Measurements from ENCODE around the gene CYGB.

CYGB gene

GRCh38 chr17:76550712-76551615, 13.5 kb upstream of the CYGB start:
- in situ Hi-C loops (cut with HindIII; ENCODE audit: low sequenced_read_pairs), result no loop called here

- in situ Hi-C loops (cut with HindIII; ENCODE audit: low sequenced_read_pairs), result no loop called here
These were observed 12.0 kb upstream of the CYGB start for GRCh38 chr17:76549539-76549938.

GRCh38 chr17:76549215-76549518, 11.7 kb upstream of the CYGB start:
- in situ Hi-C loops (cut with HindIII; ENCODE audit: low sequenced_read_pairs), result no loop called here

- in situ Hi-C loops (cut with HindIII; ENCODE audit: low sequenced_read_pairs), result no loop called here
These were observed 11.1 kb upstream of the CYGB start for GRCh38 chr17:76548378-76549214.

GRCh38 chr17:76547642-76548202, 10.2 kb upstream of the CYGB start:
- in situ Hi-C loops (cut with HindIII; ENCODE audit: low sequenced_read_pairs), result no loop called here

GRCh38 chr17:76547183-76547641, 9.7 kb upstream of the CYGB start:
- in situ Hi-C loops (cut with HindIII; ENCODE audit: low sequenced_read_pairs), result no loop called here

GRCh38 chr17:76546556-76547182, 9.2 kb upstream of the CYGB start:
- in situ Hi-C loops (cut with HindIII; ENCODE audit: low sequenced_read_pairs), result no loop called here

- in situ Hi-C loops (cut with HindIII; ENCODE audit: low sequenced_read_pairs), result no loop called here
These were observed 8.5 kb upstream of the CYGB start for GRCh38 chr17:76545918-76546555.

GRCh38 chr17:76544546-76545365, 7.2 kb upstream of the CYGB start:
- in situ Hi-C loops (cut with HindIII; ENCODE audit: low sequenced_read_pairs), result no loop called here

- in situ Hi-C loops (cut with HindIII; ENCODE audit: low sequenced_read_pairs), result no loop called here
These were observed 6.5 kb upstream of the CYGB start for GRCh38 chr17:76543826-76544545.

- in situ Hi-C loops (cut with HindIII; ENCODE audit: low sequenced_read_pairs), result no loop called here
These were observed 5.9 kb upstream of the CYGB start for GRCh38 chr17:76543482-76543825.

GRCh38 chr17:76542984-76543383, 5.5 kb upstream of the CYGB start:
- in situ Hi-C loops (cut with HindIII; ENCODE audit: low sequenced_read_pairs), result no loop called here

GRCh38 chr17:76542566-76542971, 5.1 kb upstream of the CYGB start:
- in situ Hi-C loops (cut with HindIII; ENCODE audit: low sequenced_read_pairs), result no loop called here

- in situ Hi-C loops (cut with HindIII; ENCODE audit: low sequenced_read_pairs), result no loop called here
These were observed 4.4 kb upstream of the CYGB start for GRCh38 chr17:76541739-76542454.

GRCh38 chr17:76540381-76541300, 3.1 kb upstream of the CYGB start:
- in situ Hi-C loops (cut with HindIII; ENCODE audit: low sequenced_read_pairs), result no loop called here

- in situ Hi-C loops (cut with HindIII; ENCODE audit: low sequenced_read_pairs), result loop anchor here (10.0 kb wide), 1 partner anchor 175 kb away; the partner anchor contains the start of gene MXRA7
These were observed 2.2 kb upstream of the CYGB start, which contains the start of gene PRCD for GRCh38 chr17:76539631-76540271. PRCD (plus strand) TSS chr17:76540044; CDS start chr17:76540142, 98 bp downstream.

Data from DLD1 (cell line).